HG02885 (cell line): ENCODE results near the gene DCUN1D1.
"Not testable (repeated sequence)": the region's sequence is repeated elsewhere in the genome, so short reads cannot be mapped to it uniquely, and the experiment has no call there.

Experiments
- ATAC-seq: cut with Tn5 transposase; IDR thresholded peaks from one replicate; pipeline ENCODE4 v1.9.1; 2021; ENCODE audit warnings: mild to moderate bottlenecking; ENCODE audit not compliant: unreplicated experiment, poor library complexity

DCUN1D1 gene

DNA sequence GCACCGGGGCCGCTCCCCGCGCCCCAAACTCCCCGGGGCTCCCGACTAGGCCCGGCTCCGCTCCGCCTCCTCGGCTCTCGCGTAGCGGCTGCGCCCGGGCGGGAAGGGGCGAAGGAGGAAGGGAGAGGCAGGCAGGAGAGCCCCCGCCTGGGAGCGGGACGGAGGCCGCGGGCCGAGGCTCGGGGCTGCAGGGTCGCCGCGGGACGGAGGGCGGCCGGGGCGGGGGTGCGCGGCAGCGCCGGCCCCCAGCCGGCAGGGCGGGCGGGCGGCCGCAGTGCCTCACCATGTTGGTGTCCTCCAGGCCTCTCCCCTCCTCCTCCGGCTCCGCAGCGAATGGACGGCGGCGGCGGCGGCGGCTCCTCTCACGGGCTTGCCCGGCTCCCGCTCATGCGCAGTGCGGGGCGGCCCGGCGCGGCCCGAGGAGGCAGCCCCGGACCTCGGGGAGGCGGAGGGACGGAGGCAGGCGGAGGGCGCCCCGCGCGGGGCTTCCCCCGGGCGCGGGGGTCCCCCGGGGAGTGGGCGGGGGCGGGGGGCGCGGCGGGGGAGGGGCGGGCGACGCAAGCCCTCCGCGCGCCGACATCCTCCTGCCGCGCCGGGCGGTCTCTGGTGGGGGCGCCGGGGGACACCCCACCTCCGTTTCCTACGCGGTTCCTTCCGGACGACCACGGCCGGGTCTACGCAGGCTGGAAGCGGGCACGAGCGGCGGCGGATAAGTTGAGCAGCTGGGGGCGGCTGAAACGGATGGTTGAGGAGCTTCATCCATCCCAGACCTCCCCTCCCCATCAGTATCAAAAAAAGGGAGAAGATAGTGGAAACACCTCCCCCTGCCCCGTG lies at the start of gene DCUN1D1:
DCUN1D1 (minus strand) TSS at position 335 of the 834 bp plus-strand sequence; CDS start at position 286, 49 bp downstream.
- peak; percentile 89 for ATAC-seq

DNA sequence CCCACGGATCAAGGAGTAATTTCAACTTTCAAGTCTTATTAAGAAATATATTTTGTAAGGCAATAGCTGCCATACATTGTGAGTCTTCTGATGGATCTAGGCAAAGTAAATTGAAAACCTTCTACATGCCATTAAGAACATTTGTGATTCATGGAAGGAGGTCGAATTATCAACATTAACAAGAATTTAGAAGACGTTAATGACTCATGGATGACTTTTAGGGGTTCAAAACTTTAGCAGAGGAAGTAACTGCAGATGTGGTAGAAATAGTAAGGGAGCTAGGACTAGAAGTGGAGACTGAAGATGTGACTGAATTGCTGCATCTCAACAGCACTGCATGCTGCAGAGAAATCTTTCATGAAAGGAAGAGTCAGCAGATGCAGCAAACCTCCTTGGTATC lies 48.1 kb upstream of the DCUN1D1 start:
- ATAC-seq = no peak

DNA sequence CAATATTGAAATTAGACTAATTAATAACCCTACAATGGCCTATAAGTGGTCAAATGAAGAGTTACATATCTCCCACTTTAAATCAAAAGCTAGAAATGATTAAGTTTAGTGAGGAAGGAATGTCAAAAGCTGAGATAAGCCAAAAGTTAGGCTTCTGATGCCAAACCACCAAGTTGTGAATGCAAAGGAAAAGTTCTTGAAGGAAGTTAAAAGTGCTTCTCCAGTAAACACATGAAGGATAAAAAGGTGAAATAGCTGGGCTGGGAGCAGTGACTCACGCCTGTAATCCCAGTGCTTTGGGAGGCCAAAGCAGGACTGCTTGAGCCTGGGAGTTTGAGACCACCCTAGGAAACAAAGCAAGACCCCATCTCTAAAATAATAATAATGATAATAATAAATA lies 46.9 kb upstream of the DCUN1D1 start:
- ATAC-seq = no peak

DNA sequence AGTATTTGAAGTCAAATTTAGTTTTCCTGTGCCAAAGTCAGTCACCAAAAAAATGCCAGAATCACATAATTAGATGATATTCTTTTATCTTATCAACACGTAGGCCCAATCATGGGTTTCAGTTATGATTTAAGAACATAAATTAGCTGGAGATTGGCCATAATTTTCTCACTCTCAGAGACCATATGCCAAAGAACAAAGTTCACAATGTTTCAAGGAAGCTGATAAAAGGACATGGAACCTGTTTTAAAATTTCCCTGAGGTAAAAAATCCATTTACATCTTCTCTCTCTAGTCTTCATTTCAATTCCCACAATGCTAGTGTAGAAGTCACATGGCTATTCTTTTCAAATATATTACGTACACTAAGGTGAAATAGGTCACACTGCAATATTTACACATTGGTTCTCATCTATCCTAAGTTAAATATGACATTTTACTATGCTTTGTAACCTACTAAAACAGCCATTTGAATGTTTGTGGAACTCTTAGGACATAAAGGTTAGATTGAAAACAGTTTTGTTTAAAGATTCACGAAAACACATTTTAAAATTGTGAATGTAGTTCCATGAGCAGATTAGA lies 42.7 kb upstream of the DCUN1D1 start:
- ATAC-seq = no peak

DNA sequence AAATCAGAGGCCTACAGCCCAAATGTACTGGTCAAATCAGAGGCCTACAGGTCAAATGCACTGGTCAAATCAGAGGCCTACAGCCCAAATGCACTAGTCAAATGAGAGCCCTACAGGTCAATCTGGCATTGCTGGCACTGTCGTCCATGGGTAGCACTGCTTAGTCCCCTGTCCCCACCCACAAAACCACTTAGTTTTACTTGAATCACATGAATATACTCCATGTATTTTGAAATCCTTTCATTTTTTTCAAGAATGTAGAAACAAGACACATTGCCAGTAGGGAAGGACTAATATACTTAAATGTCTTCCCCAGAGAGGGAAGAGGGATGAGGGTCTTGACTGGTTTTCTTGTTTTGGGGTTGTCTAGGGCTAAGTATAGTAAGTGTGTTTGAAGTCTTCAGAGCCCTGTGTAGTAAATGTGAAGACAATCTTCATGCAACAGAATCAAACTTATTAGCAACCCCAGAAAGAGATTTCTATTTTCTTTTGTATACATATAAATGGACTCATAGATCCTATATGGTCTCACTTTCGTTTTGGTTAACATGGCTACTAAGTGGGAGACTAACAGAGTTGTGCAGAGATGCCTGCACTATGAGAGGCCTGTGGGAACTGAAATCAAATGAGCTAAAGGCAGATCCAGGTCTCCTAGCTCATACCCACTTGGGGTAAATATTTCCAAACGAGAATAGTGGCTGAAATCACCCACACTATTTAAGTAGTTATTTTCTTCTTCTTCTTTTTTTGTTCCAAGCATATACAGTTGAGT lies 38.3 kb upstream of the DCUN1D1 start:
- no peak for ATAC-seq

DNA sequence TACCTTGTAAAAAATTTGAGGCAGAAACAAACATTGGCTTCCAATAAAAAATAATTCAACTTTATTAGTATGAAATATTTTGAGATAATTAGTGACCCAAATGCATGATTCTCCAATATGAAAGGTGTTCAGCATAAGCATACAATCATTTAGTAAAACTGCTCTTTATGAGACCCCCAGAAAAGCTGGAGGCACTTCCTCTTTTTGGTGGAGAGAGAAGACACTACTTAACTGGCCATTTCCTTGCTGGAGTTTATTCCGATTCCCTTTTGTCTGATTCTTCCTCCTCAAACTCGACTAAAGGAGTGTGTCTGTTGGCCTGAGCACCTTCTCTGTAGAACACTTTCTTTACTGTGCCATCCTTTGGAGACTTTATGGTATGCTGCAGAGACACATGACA lies 34.8 kb upstream of the DCUN1D1 start:
- no peak for ATAC-seq

DNA sequence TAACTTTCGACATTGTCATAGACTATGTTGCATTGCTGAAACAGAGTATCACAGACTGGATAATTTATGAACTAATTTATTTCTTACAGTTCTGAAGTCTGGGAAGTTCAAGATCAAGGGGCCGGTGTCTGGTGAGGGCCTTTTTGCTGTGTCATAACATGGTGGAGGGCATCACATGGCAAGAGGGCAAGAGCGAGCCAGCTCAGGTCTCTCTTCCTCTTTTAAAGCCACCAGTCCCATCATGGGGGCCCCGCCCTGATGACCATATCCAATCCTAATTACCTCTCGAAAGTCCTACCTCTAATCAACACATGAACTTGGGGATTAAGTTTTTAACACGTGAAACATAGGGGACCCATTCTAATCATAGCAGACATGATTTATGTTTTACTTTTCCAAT lies 33.5 kb upstream of the DCUN1D1 start:
- no peak for ATAC-seq

DNA sequence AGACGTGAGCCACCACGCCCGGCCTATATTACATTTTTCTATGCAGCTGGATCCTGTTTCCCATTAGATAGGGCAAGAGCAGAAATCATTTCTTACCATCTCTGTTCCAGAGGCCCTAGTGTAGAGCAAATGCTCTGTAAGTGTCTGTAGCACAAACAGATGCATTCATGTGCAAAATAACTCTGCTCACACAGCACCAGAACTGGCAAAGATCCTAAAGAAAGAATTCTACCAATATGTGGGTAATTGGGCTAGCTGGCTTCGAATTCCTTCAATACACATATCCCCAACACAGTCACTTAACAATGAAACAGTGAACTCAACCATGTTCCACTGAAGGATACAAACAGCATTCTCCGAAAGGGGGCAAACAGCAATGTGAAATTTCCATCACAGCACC lies 32.7 kb upstream of the DCUN1D1 start:
- ATAC-seq = no peak

DNA sequence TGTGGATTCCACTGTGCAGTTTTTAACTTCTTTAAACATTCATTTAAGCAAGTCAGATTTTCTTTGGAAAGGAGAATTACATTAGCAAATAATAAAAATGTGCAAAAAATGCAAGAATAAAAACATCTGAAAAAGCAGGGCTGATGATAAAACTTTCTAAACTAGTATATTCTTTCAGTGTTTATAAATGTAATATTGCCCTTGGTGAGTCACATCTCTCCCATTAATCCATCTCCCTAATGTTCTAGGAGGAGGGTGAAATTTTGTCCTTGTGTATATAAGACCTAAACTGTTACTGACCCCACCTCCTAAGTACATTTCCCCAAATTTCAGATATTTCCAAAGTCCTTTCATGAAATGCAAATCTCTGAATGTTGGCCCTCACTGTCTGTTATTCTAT lies 28.5 kb upstream of the DCUN1D1 start:
- no peak for ATAC-seq

DNA sequence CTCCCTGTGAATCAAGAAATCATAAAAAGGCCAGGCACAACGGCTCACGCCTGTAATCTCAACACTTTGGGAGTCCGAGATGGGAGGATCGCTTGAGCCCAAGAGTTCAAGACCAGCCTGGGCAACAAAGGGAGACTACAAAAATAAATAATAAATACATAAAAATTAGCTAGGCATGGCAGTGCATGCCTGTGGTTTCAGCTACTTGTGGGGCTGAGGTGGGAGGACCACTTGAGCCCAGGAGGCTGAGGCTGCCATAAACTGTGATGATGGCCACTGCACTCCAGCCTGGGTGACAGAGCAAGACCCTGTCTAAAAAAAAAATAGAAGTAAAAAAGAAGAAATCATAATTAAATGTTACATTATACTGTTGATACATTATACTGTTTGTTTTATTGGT lies 28.0 kb upstream of the DCUN1D1 start:
- no peak for ATAC-seq

DNA sequence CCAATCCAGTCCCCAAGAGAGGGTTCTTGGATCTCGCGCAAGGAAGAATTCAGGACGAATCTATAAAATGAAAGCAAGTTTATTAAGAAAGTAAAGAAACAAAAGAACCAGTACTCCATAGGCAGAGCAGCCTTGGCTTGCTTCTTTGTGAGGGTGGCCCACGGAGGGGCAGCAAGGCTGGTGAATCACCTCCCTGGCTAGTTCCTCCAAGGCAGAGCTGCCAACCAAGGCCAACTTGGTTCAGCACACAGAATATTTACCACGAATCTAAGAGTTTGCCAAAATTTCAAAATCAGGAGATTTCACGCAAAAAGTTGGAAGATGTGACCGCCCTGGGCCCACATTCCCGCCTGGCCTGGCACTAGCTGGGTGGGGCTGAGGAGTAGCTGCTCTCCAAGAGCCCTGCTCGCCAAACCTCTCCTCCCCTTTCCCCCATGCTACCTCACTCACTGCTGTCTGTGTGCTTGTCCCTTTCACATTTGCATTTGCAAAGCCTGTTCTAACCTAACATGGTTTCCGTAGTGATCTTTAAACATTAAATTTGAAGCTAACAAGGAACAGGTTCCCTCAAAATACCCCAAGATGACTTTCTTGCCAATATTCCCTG lies 26.2 kb upstream of the DCUN1D1 start:
- ATAC-seq = no peak

DNA sequence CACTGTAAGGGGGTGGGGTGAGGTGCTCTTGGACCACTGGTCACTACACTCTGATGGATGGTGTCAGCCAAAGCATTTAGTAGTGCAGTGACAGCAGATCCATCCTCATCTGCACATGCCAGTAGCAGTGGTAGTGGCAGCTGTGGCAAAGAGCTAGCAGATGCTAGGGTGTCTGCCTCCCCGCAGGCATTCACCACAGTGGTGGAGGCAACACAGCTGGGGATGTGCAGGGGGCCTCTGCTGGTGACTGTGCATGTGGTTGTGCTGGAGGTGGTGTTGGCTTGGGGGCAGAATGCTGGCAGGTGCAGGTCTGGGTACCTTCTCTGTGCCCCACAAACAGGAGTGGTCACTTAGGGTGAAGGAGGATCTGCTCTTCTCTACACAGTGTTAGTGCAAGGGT lies 19.4 kb upstream of the DCUN1D1 start:
- no peak for ATAC-seq

DNA sequence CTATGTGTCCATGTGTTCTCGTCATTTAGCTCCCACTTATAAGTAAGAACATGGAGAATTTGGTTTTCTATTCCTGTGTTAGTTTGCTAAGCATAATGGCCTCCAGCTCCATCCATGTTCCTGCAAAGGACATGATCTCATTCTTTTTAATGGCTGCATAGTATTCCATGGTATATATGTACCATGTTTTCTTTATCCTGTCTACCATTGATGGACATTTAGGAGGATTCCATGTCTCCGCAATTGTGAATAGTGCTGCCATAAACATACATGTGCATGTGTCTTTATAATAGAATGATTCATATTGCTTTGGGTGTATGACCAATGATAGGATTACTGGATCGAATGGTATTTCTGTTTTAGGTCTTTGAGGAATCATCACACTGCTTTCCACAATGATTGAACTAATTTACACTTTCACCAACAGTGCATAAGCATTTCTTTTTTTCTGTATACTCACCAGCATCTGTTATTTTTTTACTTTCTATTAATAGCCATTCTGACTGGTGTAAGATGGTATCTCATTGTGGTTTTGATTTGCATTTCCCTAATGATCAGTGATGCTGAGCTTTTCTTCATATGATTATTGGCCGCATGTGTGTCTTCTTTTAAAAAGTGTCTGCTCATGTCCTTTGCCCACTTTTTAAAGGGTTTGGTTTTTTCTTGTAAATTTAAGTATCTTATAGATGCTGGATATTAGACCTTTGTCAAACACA lies 13.3 kb upstream of the DCUN1D1 start:
- not testable (repeated sequence) for ATAC-seq

DNA sequence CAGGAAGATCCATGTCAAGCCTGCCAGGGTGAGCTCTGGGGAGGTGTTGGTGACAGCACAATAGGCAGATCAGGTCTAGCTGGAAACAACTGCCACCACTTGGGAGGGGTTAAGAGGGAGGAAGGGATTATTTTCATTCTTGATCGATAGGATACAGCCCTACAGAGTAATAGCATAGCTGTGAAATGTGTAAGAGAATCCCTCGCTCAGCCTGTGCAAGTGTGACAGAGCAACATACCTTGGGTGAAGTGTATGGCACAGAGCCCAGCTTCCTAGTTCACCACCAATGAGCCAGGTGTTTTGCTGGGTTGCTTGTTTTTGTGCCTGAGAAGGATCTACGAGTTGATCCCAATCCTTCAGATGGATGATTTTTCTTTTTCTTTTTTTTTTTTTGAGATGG lies 9.2 kb upstream of the DCUN1D1 start:
- no peak for ATAC-seq

DNA sequence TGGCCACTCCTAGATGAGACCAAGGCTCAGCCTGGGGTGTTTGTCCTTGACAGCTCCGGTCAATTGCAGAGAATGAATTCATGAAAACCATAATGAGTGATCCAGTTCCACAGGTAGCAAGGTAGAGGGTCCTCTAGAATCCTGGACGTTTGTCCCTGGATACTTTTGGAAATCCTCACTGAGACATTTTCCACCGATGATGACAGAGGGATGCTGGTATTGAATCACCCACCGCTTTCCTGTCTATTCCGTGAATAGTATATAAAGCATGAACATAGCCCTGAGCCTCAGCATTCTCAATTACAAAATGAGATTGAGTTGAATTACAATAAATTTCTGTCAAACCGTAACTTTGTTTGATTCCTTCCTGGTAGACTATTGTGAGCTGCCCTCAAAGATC lies 5.7 kb upstream of the DCUN1D1 start:
- no peak for ATAC-seq

DNA sequence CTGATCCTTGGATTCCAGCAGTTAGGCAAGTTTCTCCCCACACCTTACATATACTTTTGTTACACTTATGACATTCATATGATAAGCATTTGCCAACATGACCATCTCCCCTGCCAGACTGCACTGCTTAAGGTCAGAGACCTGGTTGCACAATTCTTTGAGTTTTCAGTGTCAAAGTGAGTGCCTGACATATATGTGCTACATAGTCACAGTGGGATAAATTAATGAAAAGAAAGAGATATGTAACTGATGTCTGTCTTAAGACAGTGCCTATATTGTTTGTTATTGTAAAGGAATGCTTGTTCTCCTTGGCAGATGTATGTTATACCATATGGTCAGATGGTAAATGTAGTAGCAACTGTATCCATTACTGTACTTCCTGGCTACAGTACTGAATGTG lies 3.5 kb upstream of the DCUN1D1 start:
- ATAC-seq = no peak

DNA sequence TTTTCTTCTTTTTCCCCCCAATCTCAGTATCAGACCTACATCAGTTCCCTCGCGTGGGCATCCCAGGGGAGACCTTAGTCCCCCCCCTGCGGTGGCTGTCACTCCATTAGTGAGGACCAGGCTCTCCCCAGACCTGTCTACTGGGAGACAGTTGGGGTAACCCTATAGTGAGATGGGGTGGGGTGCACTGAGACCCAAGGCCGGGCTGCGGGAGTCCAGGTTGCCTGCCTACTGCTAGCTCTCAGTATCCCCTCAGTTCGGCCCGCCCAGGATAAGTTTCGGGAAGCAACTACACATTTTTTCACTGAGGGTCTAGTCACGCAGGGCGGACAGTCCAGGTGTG lies 671 bp upstream of the DCUN1D1 start:
- no peak for ATAC-seq

DNA sequence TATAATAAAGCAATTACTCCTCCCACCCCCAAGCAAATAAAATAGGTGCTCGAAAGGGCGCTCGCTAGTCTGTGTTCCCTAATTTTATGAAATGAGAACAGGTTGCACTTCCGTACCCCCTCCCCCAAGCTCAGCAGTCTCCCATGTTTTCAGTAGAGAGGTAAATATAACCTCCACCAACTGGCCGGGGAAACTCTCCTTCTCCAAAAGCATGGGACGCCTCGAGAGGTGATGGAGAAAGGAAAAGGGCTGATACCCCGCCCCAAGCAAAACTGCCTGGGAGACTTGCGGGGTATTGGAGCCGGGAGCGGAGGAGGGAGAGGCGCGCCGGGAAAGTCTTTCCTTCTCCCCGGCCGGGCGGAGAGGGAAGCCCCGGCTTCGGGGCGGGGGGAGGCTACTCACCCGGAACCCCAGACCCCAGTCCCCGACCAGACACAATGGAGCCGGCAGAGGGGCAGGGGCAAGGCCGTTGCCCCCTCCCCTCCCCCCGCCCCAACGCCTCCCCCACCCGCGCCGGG lies 605 bp downstream of the DCUN1D1 start:
- peak; percentile 18 for ATAC-seq

DNA sequence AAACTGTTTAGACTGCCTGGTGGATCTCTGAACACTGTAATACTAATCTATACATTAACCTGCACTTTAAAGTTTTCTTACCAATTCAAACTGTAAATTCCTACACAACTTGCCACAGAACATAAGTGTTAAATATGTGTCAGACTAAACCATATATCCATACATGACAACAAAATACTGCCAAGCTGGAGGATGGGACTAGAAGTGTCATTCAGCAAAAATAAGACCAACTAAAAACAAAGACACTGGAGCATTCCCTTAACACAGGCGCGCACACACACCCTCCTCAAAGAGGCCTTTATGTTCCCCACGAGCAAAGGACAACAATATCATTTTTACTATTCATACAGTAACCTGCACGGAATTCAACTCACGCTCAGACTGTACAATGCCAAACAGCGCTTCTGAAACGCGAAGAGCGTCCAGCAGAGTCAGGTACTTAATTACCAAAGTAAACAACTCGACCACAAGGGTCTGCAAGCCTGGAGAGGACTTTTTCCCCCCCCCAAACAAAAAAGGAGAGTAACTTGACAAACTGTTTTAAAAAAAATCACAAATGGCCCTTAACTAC lies 1.1 kb downstream of the DCUN1D1 start:
- ATAC-seq = no peak

DNA sequence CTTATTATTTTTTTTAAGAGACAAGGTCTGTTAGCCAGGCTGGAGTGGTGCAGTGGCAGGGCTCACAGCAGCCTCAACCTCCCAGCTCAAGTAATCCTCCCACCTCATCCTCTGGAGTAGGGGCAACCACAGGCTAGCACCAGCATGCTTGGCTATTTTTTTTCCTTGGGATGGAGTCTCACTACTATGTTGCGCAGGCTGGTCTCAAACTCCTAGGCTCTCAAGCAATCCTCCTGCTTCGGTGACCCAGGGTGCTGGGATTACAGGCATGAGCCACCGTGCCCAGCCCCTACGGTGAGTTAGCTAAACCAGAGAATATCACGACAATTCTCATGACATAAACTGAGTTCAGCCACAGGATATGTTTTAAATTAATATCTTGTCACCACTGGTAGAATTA lies 2.0 kb downstream of the DCUN1D1 start:
- ATAC-seq = no peak
